HL-60 (cell line): ENCODE measurements around the gene RGS6.

ENCODE experiments used
- CTCF ChIP-seq: IDR thresholded peaks from one replicate; pipeline ENCODE4 v1.5.1; 2011; ENCODE audit warnings: low read length, control low read depth, inconsistent platforms; ENCODE audit not compliant: insufficient read depth
- POLR2AphosphoS5 ChIP-seq: IDR thresholded peaks from 2 replicates; pipeline ENCODE4 v1.6.1; 2012; ENCODE audit warnings: low read depth
- REST ChIP-seq: IDR thresholded peaks from 2 replicates; pipeline ENCODE4 v1.6.1; 2012; ENCODE audit warnings: low read depth; ENCODE audit not compliant: insufficient replicate concordance

- TF ChIP-seq CTCF: no peak
- TF ChIP-seq POLR2AphosphoS5: no peak
- TF ChIP-seq REST: no peak
Observed at GRCh38 chr14:72311516-72311915, 379.3 kb downstream of the RGS6 start.
